ENCODE data around the gene OPRPN.

Gene OPRPN

DNA sequence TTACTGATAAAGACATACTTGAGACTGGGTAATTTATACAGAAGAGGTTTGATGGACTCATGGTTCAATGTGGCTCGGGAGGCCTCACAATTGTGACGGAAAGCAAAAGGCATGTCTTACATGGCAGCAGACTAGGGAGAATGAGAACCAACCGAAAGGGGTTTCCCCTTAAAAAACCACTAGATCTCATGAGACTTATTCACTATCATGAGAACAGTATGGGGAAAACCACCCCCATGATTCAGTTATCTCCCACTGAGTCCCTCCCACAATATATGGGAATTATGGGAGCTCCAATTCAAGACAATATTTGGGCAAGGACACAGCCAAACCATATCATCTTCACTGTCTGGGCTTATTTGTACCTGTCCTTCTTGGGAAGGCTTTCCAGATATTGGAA lies 51.5 kb downstream of the OPRPN start:
- no peak overlapping the region for H3K4me3 ChIP-seq (ENCODE audit: control insufficient read depth, low read depth, low read length)
- TF ChIP-seq, protein P1, sequence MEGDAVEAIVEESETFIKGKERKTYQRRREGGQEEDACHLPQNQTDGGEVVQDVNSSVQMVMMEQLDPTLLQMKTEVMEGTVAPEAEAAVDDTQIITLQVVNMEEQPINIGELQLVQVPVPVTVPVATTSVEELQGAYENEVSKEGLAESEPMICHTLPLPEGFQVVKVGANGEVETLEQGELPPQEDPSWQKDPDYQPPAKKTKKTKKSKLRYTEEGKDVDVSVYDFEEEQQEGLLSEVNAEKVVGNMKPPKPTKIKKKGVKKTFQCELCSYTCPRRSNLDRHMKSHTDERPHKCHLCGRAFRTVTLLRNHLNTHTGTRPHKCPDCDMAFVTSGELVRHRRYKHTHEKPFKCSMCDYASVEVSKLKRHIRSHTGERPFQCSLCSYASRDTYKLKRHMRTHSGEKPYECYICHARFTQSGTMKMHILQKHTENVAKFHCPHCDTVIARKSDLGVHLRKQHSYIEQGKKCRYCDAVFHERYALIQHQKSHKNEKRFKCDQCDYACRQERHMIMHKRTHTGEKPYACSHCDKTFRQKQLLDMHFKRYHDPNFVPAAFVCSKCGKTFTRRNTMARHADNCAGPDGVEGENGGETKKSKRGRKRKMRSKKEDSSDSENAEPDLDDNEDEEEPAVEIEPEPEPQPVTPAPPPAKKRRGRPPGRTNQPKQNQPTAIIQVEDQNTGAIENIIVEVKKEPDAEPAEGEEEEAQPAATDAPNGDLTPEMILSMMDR (conservative IDR thresholded peaks at IDR 0.05; ENCODE audit: control insufficient read depth, insufficient read depth, low read depth, low read length): no peak
- no peak for DNase-seq (ENCODE audit: low read depth)

DNA sequence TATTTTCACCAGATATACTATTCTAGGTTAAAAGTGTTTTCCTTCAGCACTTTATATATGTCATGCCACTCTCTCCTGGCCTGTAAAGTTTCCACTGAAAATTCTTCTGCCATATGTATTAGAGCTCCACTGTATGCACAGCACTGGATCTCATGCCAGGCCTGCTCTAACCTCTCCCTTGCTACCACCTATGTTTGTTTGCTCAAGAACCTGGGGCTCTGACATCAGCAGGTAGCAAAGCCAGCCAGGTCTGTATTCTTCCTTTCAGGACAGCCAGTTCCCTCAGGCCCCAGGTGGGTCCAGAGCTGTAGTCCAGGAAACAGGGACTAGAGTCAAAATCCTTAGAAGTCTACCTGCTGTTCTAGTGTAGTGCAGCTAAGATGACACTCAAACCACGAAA lies 55.2 kb downstream of the OPRPN start:
- TF ChIP-seq, protein P1 (conservative IDR thresholded peaks at IDR 0.05; ENCODE audit: control insufficient read depth, insufficient read depth, low read depth, low read length): no peak
- H3K4me3 ChIP-seq (ENCODE audit: control insufficient read depth, low read depth, low read length): no peak overlapping the region
- DNase-seq (ENCODE audit: low read depth): no peak

Measured in fibroblast of mammary gland (primary cell).